H1 (cell line): ENCODE data around the gene AP5Z1.

Experiments
- CBX5 ChIP-seq: fragments of 300-800, 300-1000 bp; sonication (generic); IDR thresholded peaks from 2 replicates; pipeline ENCODE4 v1.7.1; 2016; ENCODE audit warnings: antibody characterized with exemption, low read length, low read depth
- CTCF ChIP-seq, 3 experiments: IDR thresholded peaks; 1 replicate in 2 of 3; 2 replicates in 1 of 3; pipeline versions ENCODE4 v1.5.1 to v1.6.1; 2011; ENCODE audit warnings: low read length in 3 of 3, mild to moderate bottlenecking in 3 of 3, inconsistent platforms in 2 of 3, low read depth in 1 of 3, moderate library complexity in 1 of 3; ENCODE audit not compliant: insufficient read depth in 1 of 3; ENCODE audit errors: control extremely low read depth in 1 of 3
- SIN3A ChIP-seq, 2 experiments: IDR thresholded peaks in 1 of 2; conservative IDR thresholded peaks in 1 of 2; 2 replicates each; pipeline ENCODE4 v1.6.1; 2011 to 2012; ENCODE audit warnings: low read length in 2 of 2, improper control_type of control experiment in 1 of 2, low read depth in 1 of 2, mild to moderate bottlenecking in 1 of 2
- SP1 ChIP-seq: IDR thresholded peaks from 2 replicates; pipeline ENCODE4 v1.6.1; 2011; ENCODE audit warnings: low read depth, low read length
- TEAD4 ChIP-seq: IDR thresholded peaks from 2 replicates; pipeline ENCODE4 v1.6.1; 2012; ENCODE audit warnings: low read depth, low read length, inconsistent platforms, mixed read lengths

- TF ChIP-seq SP1 (no peak), CTCF (IDR thresholded peaks at IDR 0.05; ENCODE audit: control extremely low read depth in 1 of 3, insufficient read depth in 1 of 3, low read depth in 1 of 3, low read length in 3 of 3) (no peak), TEAD4 (no peak), SIN3A (conservative IDR thresholded peaks at IDR 0.05 in 1 of 2, IDR thresholded peaks at IDR 0.05 in 1 of 2; ENCODE audit: low read depth in 1 of 2, low read length in 2 of 2) (no peak), CBX5 (no peak)
These were observed 34.6 kb upstream of the AP5Z1 start for GRCh38 chr7:4740796-4741195.
